ENCODE results near the gene RDH8.
"Not testable (repeated sequence)": the region's sequence is repeated elsewhere in the genome, so short reads cannot be mapped to it uniquely, and the experiment has no call there.

Gene RDH8

DNA sequence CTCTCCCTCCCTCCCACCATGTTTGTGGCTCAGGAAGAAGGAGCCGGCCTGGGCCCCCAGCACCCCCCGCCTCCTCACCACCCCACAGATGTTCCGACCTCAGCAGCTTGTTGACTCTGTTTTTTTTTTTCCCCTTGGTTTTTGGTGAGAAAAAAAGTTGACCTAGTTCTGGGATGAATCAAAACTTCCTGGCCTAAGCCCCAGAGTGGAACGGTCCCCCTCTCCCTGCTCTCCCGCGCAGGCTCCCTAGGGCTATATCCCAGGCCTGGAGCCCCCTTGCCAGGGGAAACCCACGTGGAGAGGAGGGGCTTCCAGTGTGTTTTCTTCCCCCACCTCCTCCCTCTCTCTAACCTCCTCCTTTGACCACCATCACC is 7.0 kb upstream of the RDH8 start:
- no peak for DNase-seq

DNA sequence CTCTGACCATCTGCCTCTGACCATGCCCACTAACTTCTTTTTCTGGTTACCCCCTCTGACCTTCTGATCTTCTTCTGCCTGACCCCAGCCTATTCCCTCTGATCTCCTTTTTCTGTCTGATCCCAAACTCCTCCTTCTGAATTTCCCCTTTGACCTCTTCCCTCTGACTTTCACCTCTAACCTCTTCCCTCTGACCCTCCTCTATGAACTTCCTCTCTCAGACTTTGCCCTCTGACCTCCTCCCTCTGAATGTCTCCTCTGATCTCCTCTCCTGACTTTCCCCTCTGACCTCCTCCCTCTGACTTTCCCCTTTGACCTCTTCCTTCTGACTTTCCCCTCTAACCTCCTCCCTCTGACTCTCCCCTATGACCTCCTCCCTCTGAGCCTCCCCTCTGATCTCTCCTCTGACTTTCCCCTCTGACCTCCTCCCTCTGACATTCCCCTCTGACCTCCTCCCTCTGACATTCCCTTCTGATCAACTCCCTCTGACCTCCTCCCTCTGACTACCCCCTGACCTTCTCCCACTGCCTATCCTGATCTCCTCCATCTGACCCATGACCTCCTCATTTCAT is 6.4 kb upstream of the RDH8 start:
- no peak for DNase-seq

DNA sequence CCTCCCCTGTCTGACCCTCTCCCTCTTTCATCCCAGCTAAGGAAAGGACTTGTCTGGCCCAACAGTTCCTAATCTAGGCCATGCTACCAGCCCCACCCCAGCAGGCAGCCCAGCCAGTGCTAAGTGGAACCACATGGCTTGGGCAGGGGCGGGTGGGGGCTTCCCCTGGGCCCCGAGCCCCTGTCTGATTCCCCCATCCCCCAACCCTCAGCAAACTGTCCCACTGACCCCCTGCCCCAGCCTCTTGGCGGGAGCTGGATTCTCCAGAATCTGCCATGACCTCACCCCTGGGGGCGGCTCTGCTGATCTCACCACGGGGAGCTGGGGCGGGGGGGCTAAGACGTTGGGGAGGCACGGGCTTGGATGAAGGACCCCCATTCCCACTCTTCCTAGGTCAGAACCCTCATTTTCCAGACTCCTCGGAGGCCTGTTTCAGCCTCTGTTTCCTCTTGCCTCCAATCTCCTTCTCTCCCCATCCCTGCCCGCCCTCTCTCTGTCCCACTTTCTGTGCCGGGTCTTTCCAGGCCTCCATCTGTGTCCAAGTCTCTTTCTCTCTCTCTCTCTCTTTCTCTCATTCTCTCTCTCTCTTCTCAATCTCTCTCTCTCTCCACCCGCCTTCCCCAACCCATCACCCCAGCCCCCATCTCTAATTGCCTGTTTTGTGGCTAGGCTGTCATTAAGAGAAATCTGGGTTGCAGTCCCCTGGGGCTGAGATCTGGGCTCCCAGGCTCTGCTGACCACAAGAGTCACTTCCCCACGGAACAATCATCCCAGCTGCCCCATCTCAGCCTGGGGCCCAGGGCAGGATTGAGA is 5.7 kb upstream of the RDH8 start:
- no peak for DNase-seq

GRCh38 chr19:10008184-10008765 is 5.0 kb upstream of the RDH8 start:
- DNase-seq, result no peak

DNA sequence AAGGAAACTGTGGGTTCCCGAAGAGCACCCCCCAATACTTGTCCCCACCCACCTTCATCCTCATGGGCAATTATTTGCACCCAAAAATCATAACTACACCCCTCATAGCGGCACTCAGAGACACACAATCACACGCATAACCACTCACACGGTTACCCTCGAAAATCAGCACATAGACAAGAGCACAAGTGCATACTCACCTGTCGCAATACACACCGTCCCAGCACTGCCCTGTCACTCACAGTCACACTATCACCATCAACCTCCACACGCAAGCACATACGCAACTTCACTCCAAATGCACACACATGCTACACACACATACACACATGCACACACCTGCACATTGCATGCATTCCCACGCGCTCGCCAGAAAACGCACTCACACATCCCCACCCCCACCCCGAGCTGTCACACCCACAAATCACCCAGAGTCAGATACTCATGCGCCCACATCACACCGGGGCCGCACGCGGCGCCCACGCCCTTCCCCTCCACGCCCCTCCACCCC is 3.5 kb upstream of the RDH8 start:
- DNase-seq, result no peak

GRCh38 chr19:10010247-10010691 is 3.0 kb upstream of the RDH8 start, which contains the start of gene COL5A3:
Gene COL5A3, minus strand, starts transcription at chr19:10010504. Its CDS starts 119 bp downstream, at chr19:10010385.
- DNase-seq, result no peak

GRCh38 chr19:10010939-10011338 is 2.3 kb upstream of the RDH8 start:
- no peak for DNase-seq

- no peak for DNase-seq
Observed at GRCh38 chr19:10011974-10012373, 1.3 kb upstream of the RDH8 start.

DNA sequence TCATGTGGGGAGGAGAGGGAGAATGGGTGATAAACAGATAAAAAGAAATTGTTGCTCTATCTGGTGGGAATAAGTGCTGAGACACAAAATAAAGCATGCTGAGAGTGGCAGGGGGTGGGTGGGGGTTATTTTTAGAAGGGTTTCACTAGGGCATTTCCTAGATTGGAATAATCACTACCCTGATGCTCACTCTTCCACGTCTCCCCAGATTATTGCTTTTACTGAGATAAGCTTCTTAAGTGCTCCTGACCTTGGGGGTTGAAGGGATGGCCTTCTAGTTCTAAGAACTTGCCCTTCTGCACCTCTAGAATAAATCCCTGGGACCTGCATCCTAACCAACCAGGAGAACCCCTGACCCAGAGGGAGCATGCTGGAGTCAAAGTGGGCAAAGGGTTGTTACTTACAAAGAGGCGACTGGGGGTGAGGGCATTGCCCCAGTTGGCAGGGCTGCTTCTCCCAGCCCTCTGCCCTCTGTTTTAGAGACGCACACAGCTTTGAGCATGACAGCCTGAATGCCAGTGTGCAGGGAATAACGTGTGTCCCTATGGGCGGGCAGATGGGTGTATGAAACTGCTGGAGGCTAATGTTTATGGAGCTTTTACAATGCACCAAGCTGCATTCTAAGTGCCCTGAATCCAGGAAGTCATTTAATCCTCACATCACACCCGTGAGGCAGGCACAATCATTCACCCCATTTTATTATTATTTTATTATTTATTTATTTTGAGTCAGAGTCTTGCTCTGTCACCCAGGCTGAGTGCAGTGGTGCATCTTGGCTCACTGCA is 743 bp downstream of the RDH8 start:
- no peak for DNase-seq

- no peak for DNase-seq
Observed at GRCh38 chr19:10018263-10018662, 5.0 kb downstream of the RDH8 start.

DNA sequence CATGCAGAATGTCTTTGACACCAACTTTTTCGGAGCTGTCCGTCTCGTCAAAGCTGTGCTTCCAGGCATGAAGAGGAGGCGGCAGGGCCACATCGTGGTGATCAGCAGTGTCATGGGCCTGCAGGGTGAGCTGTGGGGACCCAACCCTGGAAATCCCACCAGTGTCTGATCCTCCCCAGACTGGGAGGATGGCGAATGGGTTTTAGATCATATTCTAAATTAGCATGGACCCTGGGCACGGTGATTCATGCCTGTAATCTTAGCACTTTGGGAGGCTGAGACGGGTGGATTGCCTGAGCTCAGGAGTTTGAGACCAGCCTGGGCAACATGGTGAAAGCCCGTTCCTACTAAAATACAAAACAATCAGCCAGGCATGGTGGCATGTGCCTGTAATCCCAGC is 5.5 kb downstream of the RDH8 start:
- no peak for DNase-seq

DNA sequence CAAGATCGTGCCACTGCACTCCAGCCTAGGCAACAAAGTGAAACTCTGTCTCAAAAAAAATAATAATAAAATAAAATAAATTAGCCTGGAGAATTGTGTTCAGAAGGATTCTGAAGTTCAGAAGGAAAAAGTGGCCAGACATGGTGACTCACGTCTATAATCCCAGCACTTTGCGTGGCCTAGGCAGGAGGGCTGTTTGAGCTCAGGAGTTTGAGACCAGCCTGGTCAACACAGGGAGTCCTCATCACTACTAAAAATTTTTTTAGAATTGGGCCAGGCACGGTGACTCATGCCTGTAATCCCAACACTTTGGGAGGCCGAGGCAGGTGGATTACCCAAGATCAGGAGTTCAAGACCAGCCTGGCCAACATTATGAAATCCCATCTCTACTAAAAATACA is 6.0 kb downstream of the RDH8 start:
- no peak for DNase-seq

DNA sequence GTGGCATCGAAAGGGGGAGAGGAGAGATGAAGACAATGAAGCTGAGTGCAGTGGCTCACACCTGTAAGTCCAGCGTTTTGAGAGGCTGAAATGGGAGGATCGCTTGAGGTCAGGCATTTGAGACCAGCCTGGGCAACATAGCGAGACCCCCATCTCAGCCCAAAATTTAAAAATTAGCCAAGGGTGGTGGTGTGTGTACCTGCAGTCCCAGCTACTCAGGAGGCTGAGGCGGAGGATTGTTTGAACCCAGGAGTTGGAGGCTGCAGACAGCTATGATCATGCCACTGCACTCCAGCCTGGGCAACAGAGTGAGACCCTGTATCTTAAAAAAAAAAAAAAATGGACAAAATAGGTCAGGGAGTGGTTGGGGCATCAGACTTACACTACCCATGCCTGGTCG is 7.6 kb downstream of the RDH8 start:
- DNase-seq, result no peak

DNA sequence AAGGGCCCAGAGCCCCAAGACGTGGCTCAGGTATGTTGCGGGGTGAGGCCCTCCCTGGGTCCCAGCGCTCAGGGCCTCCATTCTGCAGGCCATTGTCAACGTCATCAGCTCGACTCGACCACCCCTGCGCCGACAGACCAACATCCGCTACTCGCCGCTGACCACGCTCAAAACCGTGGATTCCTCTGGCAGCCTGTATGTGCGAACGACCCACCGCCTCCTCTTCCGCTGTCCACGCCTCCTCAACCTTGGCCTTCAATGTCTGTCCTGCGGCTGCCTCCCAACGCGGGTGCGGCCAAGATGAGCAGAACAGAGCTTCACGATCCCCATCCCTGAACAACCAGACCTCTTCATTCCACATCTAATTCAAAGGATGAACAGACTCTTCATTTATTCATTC is 8.2 kb downstream of the RDH8 start:
- DNase-seq, result no peak

DNA sequence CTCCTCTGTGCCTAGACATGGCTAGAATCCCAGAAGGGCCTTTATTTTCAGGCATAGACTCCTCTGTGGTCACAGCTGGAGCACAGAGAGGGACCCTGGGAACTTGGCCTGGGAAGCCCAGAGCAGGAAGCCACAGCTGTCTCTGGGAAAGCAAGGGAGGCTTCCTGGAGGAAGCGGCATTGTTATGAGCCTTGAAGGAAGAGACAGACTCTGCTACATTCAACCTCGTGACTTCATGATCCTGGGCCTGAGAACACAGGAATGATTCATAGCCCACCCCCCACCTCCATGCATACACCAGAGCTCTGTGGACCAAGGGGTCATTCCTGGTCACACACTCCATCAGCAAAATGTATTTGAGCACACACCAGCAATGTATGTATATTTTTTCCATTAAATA is 8.6 kb downstream of the RDH8 start:
- DNase-seq, result no peak

- DNase-seq, result not testable (repeated sequence)
Observed at GRCh38 chr19:10023096-10023495, 9.8 kb downstream of the RDH8 start.

DNA sequence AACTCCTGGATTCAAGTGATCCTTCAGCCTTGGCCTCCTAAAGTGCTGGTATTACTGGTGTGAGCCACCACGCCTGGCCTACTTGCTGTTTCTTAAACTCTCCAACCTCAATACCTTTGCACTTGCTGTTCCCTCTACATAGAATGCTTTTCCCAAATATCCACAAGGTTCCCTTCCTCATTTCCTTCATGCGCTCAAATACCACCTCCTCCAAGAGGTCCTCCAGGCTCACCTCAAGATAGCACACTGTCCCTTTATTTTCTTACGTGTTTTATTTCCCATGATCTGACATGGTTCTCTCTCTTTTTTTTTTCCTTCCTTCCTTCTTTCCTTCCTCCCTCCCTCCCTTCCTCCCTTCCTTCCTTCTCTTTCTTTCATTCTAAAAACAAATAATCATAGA is 13.5 kb downstream of the RDH8 start:
- no peak for DNase-seq

GRCh38 chr19:10027158-10027997 is 14.1 kb downstream of the RDH8 start:
- DNase-seq, result peak; percentile 95

DNA sequence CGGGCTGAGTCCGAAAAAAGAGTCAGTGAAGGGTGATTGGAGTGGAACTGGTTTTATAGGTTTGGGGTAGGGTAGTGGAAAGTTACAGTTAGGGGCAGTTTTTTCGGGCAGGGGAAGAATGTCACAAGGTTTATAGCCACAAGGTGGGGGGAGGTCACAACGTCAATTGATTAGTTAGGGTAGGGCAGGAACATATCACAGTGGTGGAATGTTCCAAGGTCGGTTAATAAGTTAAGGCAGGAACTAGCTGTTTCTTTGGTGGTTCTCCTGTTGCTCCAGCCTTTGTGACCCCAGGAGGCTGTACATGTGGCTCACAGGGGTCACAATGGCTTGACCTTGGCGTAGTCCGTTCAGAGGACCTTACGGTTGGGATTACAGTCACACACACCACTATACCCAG is 20.3 kb downstream of the RDH8 start:
- no peak for DNase-seq

- DNase-seq, result no peak
Observed at GRCh38 chr19:10036601-10037071, 23.4 kb downstream of the RDH8 start.

DNA sequence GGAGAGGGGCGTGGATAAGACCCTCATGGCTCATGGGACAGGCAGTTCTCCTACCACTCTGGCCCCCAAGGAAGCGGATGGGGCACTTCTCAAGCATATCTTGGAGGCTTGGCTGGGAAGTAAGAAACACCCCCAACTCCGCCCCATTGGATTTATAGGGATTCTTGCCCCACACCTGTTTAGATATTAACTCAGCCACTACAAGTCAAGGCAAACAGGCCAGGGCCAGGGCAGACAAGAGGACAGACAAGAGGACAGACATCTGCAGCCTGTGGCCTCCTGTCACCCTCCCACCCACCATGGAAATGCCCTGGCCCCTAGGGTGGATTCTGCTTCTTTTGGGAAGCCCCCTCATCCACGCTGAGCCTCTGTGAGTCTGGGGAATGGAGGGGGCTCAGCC is 24.1 kb downstream of the RDH8 start:
- DNase-seq, result no peak

DNA sequence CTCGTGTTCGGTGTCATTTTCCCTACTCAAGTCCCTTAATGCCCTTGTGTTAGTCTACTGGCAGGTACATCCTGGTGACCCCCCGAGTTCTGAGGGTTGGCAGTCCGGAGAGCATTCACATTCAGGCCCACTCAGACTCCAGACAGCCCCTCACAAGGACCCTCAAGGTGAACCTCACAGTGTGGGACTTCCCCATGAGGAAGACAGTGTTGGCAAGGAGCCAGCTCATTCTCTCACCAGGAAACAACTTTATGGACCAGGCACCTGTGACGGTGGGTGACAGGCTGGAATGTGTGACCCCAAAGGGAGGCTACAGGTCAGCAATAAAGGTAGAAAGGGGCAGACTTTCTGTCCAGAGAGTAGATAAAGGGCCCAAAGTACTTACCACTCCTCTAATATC is 24.5 kb downstream of the RDH8 start:
- DNase-seq, result no peak
